ENCODE measurements around the gene NFATC1. TPM values are rescaled to one million over a fixed set of nuclear protein-coding genes. Genes with fewer than 3 reads are reported as not detected.

Gene NFATC1
- total and polyA plus RNA-seq, 2 experiments from 2014 or later = 4.2 to 11.3 TPM

DNA sequence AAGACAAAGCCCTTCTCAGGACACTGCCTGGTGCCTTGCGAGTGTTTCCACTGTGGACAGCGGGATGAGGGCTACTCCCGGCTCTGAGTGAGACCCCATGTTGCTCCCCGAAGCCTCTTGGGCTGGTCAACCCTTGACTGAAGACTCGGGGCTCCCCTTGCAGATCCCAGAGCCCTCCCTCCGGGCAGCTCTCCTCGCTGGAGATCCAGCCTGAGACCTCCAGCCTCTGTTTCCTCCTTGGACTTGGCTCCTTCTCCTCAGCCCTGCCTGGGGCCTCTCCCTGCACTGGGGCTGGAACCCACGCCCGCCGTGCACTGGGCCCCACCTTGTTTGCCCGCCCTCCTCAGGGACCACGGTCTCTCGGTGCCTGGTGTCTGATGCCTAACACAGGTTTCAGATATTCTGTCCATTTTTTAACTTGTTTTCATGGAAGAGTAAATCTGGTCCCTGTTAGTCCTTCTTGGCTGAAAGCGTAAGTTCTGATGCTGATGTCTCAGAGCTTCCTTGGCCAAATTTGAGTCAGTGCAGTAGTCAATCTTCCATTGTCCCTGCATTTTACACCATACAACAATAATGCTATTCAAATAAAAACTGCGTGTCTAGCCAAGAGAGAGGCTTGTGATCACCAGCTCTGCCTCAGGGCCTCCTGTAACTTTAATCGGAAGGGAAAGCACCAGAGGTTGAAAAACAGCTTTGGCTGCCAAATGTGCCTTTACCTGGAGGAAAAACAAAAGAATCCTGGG is 144.6 kb downstream of the NFATC1 start:
- Histone ChIP-seq H3K36me3 (replicated peaks; ENCODE audit: insufficient read depth, low read depth) (no peaks in the 10 kb centered on the region), H2AFZ (no peak overlapping the region), H3K27ac (no peak overlapping the region), H4K20me1 (ENCODE audit: insufficient read depth, poor library complexity, severe bottlenecking) (no peaks in the 10 kb centered on the region), H3K9me3 (ENCODE audit: low read depth) (no peaks in the 10 kb centered on the region), H3K27me3 (no peaks in the 10 kb centered on the region), H3K4me2 (no peak overlapping the region), H3K4me3 (no peak overlapping the region), H3K4me1 (ENCODE audit: insufficient read depth) (no peaks in the 10 kb centered on the region), H3K9me2 (replicated peaks; ENCODE audit: insufficient read depth) (no peaks in the 10 kb centered on the region), H3K79me2 (no peaks in the 10 kb centered on the region)
- no peak for TF ChIP-seq CTCF (IDR thresholded peaks at IDR 0.05; ENCODE audit: poor library complexity)
- no peak for TF ChIP-seq EZH2phosphoT487 (IDR thresholded peaks at IDR 0.05; ENCODE audit: low read depth, severe bottlenecking, unreplicated experiment)
- no peak for TF ChIP-seq EZH2 (IDR thresholded peaks at IDR 0.05; ENCODE audit: borderline replicate concordance)
- WGBS (ENCODE audit: low lambda C conversion rate, missing lambda C conversion rate) = 85% methylated on average over 16 of the region's 16 CpGs
- no peak for DNase-seq (ENCODE audit: low spot score)

DNA sequence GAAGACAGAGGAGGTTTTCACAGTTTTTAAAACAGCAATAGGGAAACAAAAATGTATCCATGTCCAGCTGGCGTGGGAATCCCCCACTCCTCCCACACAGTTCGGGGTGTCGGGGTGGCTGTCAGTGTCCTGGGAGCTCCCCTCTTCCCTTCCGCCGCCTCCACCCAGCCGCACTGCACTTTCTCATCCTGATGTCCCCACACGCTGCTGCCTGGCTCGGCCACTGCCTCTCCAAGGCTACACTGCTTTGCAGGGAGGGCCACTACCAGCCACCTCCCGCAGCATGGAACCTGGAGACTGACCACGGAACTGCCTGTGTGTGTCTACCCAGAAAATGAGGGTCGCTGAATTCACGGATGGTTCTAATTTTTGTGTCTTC is 145.2 kb downstream of the NFATC1 start:
- no peak for DNase-seq (ENCODE audit: low spot score)
- Histone ChIP-seq H3K36me3 (replicated peaks; ENCODE audit: insufficient read depth, low read depth) (no peaks in the 10 kb centered on the region), H3K27me3 (no peaks in the 10 kb centered on the region), H3K27ac (no peak overlapping the region), H3K79me2 (no peaks in the 10 kb centered on the region), H2AFZ (no peak overlapping the region), H3K9me2 (replicated peaks; ENCODE audit: insufficient read depth) (no peaks in the 10 kb centered on the region), H4K20me1 (ENCODE audit: insufficient read depth, poor library complexity, severe bottlenecking) (no peaks in the 10 kb centered on the region), H3K4me2 (no peak overlapping the region), H3K4me3 (no peak overlapping the region), H3K9me3 (ENCODE audit: low read depth) (no peaks in the 10 kb centered on the region), H3K4me1 (ENCODE audit: insufficient read depth) (no peaks in the 10 kb centered on the region)
- TF ChIP-seq CTCF (IDR thresholded peaks at IDR 0.05; ENCODE audit: poor library complexity) = no peak
- TF ChIP-seq EZH2phosphoT487 (IDR thresholded peaks at IDR 0.05; ENCODE audit: low read depth, severe bottlenecking, unreplicated experiment) = no peak
- TF ChIP-seq EZH2 (IDR thresholded peaks at IDR 0.05; ENCODE audit: borderline replicate concordance) = no peak
- 89% methylated on average over 12 of the region's 12 CpGs for WGBS (ENCODE audit: low lambda C conversion rate, missing lambda C conversion rate)

GRCh38 chr18:79542213-79542612 is 146.5 kb downstream of the NFATC1 start:
- H3K36me3 ChIP-seq (replicated peaks; ENCODE audit: insufficient read depth, low read depth) = no peaks in the 10 kb centered on the region
- H3K4me3 ChIP-seq = no peak overlapping the region
- H3K27ac ChIP-seq = no peak overlapping the region
- H3K9me2 ChIP-seq (replicated peaks; ENCODE audit: insufficient read depth) = no peaks in the 10 kb centered on the region
- no peaks in the 10 kb centered on the region for H4K20me1 ChIP-seq (ENCODE audit: insufficient read depth, poor library complexity, severe bottlenecking)
- H3K79me2 ChIP-seq = no peaks in the 10 kb centered on the region
- TF ChIP-seq EZH2 (IDR thresholded peaks at IDR 0.05; ENCODE audit: borderline replicate concordance) = no peak
- TF ChIP-seq EZH2phosphoT487 (IDR thresholded peaks at IDR 0.05; ENCODE audit: low read depth, severe bottlenecking, unreplicated experiment) = no peak
- no peak for TF ChIP-seq CTCF (IDR thresholded peaks at IDR 0.05; ENCODE audit: poor library complexity)
- no peak overlapping the region for H3K4me2 ChIP-seq
- H3K4me1 ChIP-seq (ENCODE audit: insufficient read depth) = no peaks in the 10 kb centered on the region
- H3K9me3 ChIP-seq (ENCODE audit: low read depth) = no peaks in the 10 kb centered on the region
- DNase-seq (ENCODE audit: low spot score) = no peak
- 95% methylated on average over 2 of the region's 2 CpGs for WGBS (ENCODE audit: low lambda C conversion rate, missing lambda C conversion rate)
- H2AFZ ChIP-seq = no peak overlapping the region
- H3K27me3 ChIP-seq = no peaks in the 10 kb centered on the region
